Activated CD4-positive, alpha-beta T cell treated with anti-CD3 and anti-CD28 coated beads, Interleukin-2, amount 50 U/mL, for 24 hours (primary cell): Measurements from ENCODE around the gene MED27.
A peak's percentile ranks its signal among the peaks of the same experiment; 100 is the strongest.

ENCODE experiments used
- DNase-seq, 2 donors: peaks; one replicate each; pipeline ENCODE4 v3.0.0-alpha.2; 2020; ENCODE audit warnings: low read depth in 1 of 2, low spot score in 1 of 2

MED27 gene

DNA sequence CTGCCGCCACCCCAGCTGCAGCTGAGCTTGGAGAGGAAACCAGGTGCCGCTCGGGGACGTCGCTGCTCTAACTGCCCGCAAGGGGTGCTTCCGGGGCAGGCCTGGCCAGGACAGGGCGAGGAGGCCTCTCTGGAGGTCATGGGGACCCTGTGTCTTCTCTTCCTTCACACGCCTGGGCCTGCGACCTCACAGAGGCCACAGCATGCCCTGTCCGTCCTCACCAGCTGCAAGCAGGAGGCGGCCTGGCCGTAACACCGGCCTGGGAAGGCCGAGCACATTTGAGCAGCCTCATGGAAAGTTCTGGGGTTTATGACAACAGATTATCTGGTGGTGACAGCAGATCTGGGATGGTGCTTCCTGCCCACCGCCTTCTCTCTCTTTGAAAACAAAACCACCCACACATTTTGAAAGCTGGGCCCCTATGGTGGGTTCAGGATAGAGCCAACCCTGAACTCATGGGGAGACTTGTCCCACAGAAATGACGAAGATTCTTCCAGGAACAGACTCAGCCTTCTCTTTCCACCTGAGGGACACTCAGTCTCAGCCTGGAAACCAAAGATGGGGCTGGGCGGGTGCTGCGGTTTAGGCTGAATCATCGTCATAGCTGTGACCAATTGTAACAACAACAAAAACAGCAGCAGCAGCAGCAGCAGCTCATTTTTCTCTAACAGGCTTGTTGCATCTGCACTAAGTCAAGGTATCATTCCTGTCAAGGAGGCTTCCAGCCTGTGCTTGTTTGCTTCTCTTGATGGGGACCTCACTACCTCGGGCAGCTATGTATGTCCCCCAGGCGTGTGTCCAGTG is 240.2 kb downstream of the MED27 start:
- DNase-seq = peak in 1 of 2 donors; percentile 5

DNA sequence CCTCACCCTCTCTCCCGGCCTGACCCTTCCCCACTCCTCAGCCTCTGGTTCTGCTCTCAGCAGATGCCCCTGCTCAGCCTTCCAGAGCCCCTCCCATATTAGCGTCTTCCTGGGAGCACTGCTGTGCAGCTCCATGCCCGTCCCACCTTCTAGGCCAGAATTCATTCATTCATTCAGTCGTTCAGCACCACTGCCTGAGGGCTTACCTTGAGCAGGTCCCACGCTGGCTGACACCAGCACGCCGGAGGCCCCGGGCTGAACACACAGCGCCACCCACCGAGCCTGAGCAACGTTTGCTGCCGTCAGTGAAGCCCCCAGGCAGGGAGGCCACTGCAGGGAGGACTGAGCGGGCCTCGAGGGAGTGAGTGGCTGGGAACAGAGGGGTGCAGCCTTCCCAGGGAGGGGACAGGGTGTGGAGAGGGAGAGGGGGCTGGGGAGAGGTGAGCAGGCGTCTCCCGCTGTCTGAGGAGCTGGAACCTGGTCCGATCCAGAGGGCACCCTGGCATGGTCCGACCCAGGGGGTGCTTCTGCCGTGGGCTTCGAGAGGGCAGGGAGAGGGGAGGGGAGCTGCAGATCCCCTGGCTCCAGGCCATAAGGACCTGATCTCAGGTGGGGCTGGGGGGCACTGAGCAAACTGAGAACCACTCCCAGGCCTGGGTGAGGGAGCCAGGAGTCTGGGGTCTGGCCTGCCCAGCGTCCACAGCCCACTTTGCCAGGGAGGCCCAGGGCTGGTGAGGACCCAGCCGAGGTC is 241.0 kb downstream of the MED27 start:
- DNase-seq = no peak

- DNase-seq = no peak
These were observed 241.8 kb downstream of the MED27 start for GRCh38 chr9:131837836-131838235.

DNA sequence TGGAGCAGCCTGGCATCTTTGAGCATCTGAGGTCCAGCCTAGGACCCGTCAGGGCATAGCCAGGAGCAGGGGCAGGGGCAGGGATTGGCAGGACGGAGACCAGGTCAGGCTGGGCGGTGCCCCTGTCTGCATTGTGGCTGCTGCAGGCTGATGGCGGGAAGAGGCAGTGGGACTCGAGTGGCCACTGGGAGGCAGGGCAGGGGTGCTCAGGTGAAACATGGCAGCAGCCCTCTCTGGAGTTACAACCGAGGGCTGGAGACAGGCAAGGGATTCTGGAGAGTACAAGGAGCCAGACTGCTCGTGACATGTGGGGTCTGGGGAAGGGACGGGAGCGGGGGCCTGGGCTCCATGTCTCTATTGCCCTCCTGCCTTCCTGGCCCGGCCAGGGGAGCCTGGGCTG is 242.4 kb downstream of the MED27 start:
- DNase-seq = no peak

GRCh38 chr9:131836607-131837315 is 242.9 kb downstream of the MED27 start:
- no peak for DNase-seq

- no peak for DNase-seq
These were observed 243.6 kb downstream of the MED27 start for GRCh38 chr9:131836021-131836420.

DNA sequence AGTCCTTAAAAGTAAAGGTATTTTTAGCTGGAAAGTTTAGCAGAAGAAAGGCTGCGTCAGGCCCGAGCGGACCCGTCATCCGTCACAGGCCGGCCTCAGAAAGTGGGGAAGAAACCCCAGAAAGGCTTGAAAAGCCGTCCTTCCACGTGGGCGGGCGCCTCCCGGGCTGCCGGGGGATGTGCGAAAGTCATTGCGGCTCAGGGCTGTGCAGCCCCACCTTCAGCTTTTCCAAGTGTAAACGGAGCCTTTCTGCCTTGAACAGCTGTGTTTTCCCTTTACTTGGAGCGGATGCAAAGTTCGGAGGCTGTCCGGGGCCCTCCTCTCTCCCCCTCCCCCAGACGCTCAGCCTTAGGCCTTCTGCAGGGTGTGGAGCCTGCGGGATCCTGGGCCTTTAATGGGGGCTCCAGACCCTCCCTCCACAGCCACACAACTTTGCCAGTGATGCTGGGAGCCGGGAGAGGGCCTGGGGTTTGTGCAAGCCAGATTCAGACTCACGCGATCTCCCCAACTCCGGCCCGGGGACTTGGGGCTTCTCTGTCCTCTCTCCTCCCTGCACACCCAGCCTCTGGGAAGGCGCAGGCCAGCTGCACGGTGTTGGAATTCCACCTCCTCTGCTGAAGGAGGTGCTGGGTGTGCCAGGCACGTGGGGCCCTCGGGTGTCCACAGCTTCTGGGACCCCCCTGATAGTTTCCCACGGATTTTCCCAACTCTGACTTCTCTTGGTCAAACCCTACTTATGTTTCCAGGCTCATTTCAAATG is 244.3 kb downstream of the MED27 start:
- no peak for DNase-seq

- DNase-seq = no peak
These were observed 244.9 kb downstream of the MED27 start for GRCh38 chr9:131834721-131835120.

GRCh38 chr9:131833906-131834305 is 245.8 kb downstream of the MED27 start:
- no peak for DNase-seq

DNA sequence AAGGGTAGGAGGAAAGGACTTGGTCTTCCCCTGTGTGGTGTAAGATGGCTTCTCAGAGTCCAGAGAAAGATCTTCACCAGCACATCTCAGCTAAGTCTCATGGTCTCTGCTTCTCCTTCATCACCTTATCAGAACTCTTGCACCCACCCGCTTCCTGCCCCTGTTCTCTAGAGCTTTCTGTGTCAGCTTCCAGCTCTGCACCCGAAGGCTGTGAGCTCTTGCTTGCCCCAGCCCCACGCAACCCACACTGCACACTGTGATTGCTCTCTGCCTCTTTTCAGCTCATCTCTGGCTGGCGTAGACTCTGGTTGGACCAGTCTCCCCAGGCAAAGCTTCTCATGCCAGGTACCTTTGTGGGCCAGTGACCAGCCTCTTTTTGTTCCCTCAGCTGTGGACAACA is 246.6 kb downstream of the MED27 start:
- DNase-seq = no peak

DNA sequence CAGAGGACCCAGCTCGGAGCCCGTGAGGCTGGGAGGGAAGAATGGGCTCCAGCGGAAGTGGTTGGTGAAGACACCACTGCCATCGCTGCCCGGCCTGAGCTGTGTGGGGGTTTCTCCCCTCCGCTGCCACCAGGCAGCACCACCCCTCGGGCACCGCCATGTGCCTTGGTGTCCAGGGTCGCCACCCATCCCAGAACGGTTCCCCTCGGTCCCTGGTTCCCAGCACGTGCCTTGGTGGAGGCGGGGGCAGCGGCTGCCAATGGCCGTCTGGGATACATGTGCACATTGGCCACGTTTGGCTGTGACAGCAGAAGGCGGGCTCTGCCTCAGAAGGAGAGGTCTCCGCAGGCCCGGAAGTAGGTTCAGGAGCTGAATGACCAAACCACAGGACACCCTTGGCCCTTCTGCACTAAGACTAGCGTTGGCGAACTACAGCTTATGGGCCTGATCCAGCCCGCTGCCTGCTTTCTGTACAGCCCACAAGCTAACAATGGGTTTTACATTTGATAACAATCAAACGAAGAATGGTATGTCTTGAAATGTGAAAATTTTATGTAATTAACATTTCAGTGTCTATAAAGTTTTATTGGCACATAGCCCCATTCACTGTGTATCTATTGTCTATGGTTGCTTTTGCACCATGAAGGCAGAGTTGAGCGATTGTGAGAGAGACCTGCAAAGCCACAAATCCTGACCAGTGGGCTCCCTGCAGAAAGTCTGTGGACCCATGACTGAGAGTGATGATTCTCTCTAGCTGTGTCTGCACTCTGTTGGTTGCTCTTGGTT is 248.1 kb downstream of the MED27 start:
- no peak for DNase-seq

GRCh38 chr9:131827821-131828369 is 251.8 kb downstream of the MED27 start:
- no peak for DNase-seq

DNA sequence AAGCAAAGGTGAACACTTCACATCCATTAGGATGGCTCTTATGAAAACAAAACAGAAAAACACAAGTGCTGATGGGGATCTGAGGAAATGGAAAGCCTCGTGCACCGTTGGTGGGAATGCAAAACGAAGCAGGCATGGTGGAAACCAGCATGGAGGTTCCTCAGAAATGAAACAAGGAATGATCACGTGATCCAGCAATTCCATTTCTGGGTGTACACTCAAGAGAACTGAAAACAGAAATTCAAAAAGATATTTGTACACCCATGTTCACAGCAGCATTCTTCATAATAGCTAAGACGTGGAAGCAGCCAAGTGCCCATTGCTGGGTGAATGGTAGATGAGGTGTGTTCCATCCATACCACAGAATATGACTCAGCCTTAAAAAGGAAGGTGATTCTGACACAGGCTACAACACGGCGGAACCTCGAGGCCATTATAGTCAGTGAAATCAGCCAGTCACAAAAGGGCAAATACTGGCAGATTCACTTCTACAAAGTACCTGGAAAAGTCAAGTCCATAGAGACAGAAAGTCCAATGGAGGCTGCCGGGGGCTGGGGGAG is 252.6 kb downstream of the MED27 start:
- no peak for DNase-seq

DNA sequence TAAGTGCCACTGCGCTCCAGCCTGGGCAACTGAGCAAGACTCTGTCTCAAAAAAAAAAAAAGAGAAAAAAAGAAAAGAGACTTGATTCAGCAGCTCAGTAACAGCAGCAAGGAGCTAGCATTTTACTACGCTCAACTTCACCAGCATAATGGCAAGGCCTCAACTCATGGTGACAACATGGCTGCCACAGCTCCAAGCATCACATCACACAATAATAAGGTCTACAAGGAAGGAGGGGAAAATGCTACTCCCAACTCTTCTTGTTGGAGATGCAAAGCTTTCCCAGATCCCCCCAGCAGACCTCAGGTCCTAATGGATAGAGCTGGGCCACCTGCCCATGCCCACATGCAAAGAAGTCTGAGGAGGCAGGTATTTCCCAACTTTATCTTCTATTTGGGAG is 253.6 kb downstream of the MED27 start:
- no peak for DNase-seq

DNA sequence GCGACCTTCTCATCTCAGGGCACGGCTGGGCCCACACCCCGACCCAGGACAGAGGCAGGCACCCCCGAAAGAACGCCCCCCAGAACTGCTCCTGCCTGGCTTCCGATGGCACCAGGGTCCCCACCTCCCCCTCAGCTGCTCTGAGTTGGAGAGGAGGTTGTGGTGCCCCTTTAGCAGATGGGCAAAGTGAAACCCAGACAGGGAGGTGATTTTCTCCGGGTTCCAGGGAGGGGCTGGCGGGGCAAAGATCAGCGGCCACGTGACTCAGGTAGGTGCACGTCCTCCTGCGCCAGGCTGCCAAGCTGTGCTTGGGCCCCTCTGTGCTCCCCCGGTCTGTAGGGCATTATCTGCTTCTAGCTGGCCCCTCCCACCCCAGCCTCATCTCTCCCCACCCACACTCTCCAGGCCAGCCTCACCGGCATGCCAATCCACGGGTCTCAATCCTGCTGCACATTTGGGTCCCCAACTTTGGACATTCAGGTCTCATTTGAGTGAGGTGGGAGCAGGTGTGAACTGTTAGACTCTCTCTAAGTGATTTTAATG is 254.6 kb downstream of the MED27 start:
- DNase-seq = no peak

DNA sequence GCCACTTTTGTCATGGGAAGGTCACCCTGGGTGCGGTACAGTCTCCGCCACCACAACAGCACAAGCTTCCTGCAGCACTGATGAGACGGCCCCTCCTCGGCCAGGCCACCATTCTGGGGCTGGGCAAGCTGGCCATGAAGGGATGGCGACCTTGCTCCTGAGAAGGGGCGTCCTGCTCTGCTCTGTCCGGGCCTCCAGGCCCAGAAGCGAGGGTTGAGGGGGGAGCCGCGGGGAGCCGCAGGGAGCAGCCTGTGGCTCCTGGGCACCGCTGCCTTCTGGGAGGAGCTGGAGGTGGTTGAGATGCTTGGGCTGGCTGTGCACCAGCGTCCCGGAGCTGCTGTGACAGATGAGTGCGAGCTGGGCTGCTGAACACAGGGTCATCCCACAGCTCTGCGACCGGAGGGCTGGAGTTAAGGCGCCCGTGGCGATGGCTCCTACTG is 255.5 kb downstream of the MED27 start:
- DNase-seq = no peak

- no peak for DNase-seq
These were observed 255.9 kb downstream of the MED27 start for GRCh38 chr9:131823701-131824146.

DNA sequence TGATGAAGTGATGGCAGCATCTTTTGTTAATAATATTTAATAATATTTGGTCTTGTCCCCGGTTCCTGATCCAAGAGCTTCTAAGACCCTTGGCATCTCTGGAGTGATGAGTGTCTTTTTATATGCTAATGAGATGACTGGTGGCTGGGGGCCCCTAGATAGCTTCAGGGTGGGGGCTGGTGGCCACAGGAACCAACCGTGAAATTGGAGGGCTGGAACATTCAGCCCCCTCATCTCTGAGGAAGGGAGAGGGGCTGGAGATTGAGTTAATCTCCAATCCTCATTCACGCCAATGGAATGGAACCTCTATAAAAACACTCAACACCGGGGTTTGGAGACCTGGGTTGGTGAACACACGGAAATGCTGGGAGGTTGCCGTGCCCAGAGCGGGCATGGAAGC is 261.6 kb downstream of the MED27 start:
- DNase-seq = no peak

- no peak for DNase-seq
These were observed 262.0 kb downstream of the MED27 start for GRCh38 chr9:131817627-131818026.
